B cell (primary cell): ENCODE measurements around the gene EIF2B2. TPM values are rescaled to one million over a fixed set of nuclear protein-coding genes. Genes with fewer than 3 reads are reported as not detected.
A peak's percentile ranks its signal among the peaks of the same experiment; 100 is the strongest.

ENCODE experiments used
- ATAC-seq: fragments of 200-7000 bp; cut with Tn5 transposase; one replicate; pipeline ENCODE4 v1.10.0; 2021; ENCODE audit warnings: low read depth, mild to moderate bottlenecking, moderate number of reproducible peaks, moderate library complexity
- CTCF ChIA-PET: fragments of 350-600 bp; sonication (Branson Sonifier 250); formaldehyde crosslinking; loops from one replicate; lab custom pipeline; 2021; ENCODE audit warnings: antibody characterized with exemption, inconsistent platforms; lab: Charles Lee
- POLR2A ChIA-PET: fragments of 350-600 bp; sonication (Branson Sonifier 250); formaldehyde crosslinking; loops from one replicate; lab custom pipeline; 2021; ENCODE audit warnings: antibody characterized with exemption; lab: Charles Lee
- DNase-seq: peaks from one replicate; pipeline ENCODE4 v3.0.0; 2013
- H2AFZ ChIP-seq: 2 replicates; pipeline ENCODE4 v1.6.1; 2012; ENCODE audit warnings: mild to moderate bottlenecking, low read depth, low read length; ENCODE audit not compliant: insufficient read depth, poor library complexity, severe bottlenecking
- H3K27ac ChIP-seq, 2 donors: 1 replicate in 1 of 2; 2 replicates in 1 of 2; pipeline ENCODE4 v1.5.1; 2012 to 2013; ENCODE audit warnings: low read length in 2 of 2, mild to moderate bottlenecking in 2 of 2, moderate library complexity in 1 of 2
- H3K27me3 ChIP-seq, 4 experiments: fragments of 200-600 bp in 1 of 4; sonication (generic) in 1 of 4; replicated peaks in 1 of 4; 1 replicate in 2 of 4; 2 replicates in 2 of 4; pipeline versions ENCODE4 v1.6.1 to v1.7.0; 2013 to 2016; ENCODE audit warnings: low read length in 3 of 4, mild to moderate bottlenecking in 2 of 4, mixed read lengths in 1 of 4, moderate library complexity in 1 of 4; ENCODE audit not compliant: insufficient read depth in 4 of 4, control insufficient read depth in 3 of 4; ENCODE audit errors: control extremely low read depth in 1 of 4
- H3K36me3 ChIP-seq, 2 experiments: replicated peaks in 1 of 2; 1 replicate in 1 of 2; 2 replicates in 1 of 2; pipeline versions ENCODE4 v1.6.1 to v1.7.1; 2013; ENCODE audit warnings: low read length in 1 of 2; ENCODE audit not compliant: insufficient read depth in 2 of 2, control insufficient read depth in 1 of 2; ENCODE audit errors: control extremely low read depth in 1 of 2, extremely low read depth in 1 of 2
- H3K4me1 ChIP-seq, 2 donors: fragments of 200-600 bp in 1 of 2; sonication (generic) in 1 of 2; 1 replicate in 1 of 2; 2 replicates in 1 of 2; pipeline versions ENCODE4 v1.5.1 to v1.6.1; 2013 to 2017; ENCODE audit warnings: low read length in 2 of 2; ENCODE audit not compliant: control insufficient read depth in 2 of 2, insufficient read depth in 2 of 2
- H3K4me2 ChIP-seq: replicated peaks from 2 replicates; pipeline ENCODE3; 2012; ENCODE audit warnings: mild to moderate bottlenecking, low read depth, low read length; ENCODE audit not compliant: poor library complexity, severe bottlenecking
- H3K4me3 ChIP-seq, 5 experiments: fragments of 200-600 bp in 1 of 5; sonication (generic) in 1 of 5; 1 replicate in 3 of 5; 2 replicates in 2 of 5; pipeline versions ENCODE4 v1.5.1 to v1.7.0; 2011 to 2016; ENCODE audit warnings: low read length in 4 of 5, mild to moderate bottlenecking in 4 of 5, low read depth in 2 of 5, control low read depth in 1 of 5, moderate library complexity in 1 of 5; ENCODE audit not compliant: insufficient read depth in 1 of 5; ENCODE audit errors: control extremely low read depth in 1 of 5, extremely low read depth in 1 of 5
- H3K79me2 ChIP-seq: fragments of 200-600 bp; sonication (generic); one replicate; pipeline ENCODE4 v1.6.0; 2016; ENCODE audit warnings: low read length; ENCODE audit not compliant: control insufficient read depth, insufficient read depth
- H3K9ac ChIP-seq: fragments of 200-600 bp; sonication (generic); 2 replicates; pipeline ENCODE4 v1.6.1; 2017; ENCODE audit warnings: mild to moderate bottlenecking, low read length, moderate library complexity
- H3K9me3 ChIP-seq, 3 donors: one replicate each; pipeline versions ENCODE4 v1.6.1 to v1.7.1; 2013; ENCODE audit warnings: low read length in 2 of 3; ENCODE audit not compliant: control insufficient read depth in 2 of 3, insufficient read depth in 1 of 3; ENCODE audit errors: control extremely low read depth in 1 of 3
- H4K20me1 ChIP-seq: 2 replicates; pipeline ENCODE4 v1.6.0; 2012; ENCODE audit warnings: mild to moderate bottlenecking, low read length; ENCODE audit not compliant: insufficient read depth, control insufficient read depth, poor library complexity, severe bottlenecking
- H3K27ac Mint-ChIP-seq: one replicate; pipeline ENCODE4 v1.8.0; 2021; ENCODE audit warnings: mixed read lengths
- H3K27me3 Mint-ChIP-seq: one replicate; pipeline ENCODE4 v1.8.0; 2021; ENCODE audit warnings: mixed read lengths
- H3K4me1 Mint-ChIP-seq: one replicate; pipeline ENCODE4 v1.8.0; 2021; ENCODE audit warnings: mixed read lengths
- H3K4me3 Mint-ChIP-seq: one replicate; pipeline ENCODE4 v1.8.0; 2021; ENCODE audit warnings: mixed read lengths
- H3K9me3 Mint-ChIP-seq: one replicate; pipeline ENCODE4 v1.8.0; 2022; ENCODE audit warnings: mixed read lengths; ENCODE audit not compliant: insufficient read depth
- EZH2 ChIP-seq: IDR thresholded peaks from 2 replicates; pipeline ENCODE4 v1.6.1; 2012; ENCODE audit warnings: borderline replicate concordance, low read depth, mild to moderate bottlenecking, moderate library complexity, low read length; ENCODE audit not compliant: insufficient read depth, poor library complexity, severe bottlenecking
- WGBS: methylation state at CpG from one replicate; pipeline ENCODE4 v1.1.5; 2013; ENCODE audit warnings: missing lambda C conversion rate; ENCODE audit not compliant: insufficient coverage; 5-methylcytosine and 5-hydroxymethylcytosine counted together
- intact Hi-C: fragments of 100-400 bp; cut with micrococcal nuclease; formaldehyde crosslinking; loops from one replicate; pipeline ENCODE4 v1.10.0; 2022
- polyA plus RNA-seq: library from polyadenylated mRNA; depleted of rRNA; stranded (reverse); fragments of >200 nt; gene quantifications from 2 replicates; pipeline ENCODE4 v1.2.3, GENCODE V29; 2012
- total RNA-seq, 2 donors: library from RNA; stranded (reverse); fragments of 120-200 nt in 1 of 2; gene quantifications; 1 replicate in 1 of 2; 2 replicates in 1 of 2; pipeline versions ENCODE4 v1.2.3 to v1.2.4, GENCODE V29; 2013 to 2022
- TF ChIP-seq, protein P1 (sequence below): fragments of 200-600 bp; IDR thresholded peaks from one replicate; pipeline ENCODE4 v1.8.0; 2022; ENCODE audit warnings: antibody characterized with exemption, mild to moderate bottlenecking

Gene EIF2B2
- total and polyA plus RNA-seq, 2 donors (not counting 1 experiment from before 2014, with no cell fraction given) = 25.5 to 27.6 TPM

DNA sequence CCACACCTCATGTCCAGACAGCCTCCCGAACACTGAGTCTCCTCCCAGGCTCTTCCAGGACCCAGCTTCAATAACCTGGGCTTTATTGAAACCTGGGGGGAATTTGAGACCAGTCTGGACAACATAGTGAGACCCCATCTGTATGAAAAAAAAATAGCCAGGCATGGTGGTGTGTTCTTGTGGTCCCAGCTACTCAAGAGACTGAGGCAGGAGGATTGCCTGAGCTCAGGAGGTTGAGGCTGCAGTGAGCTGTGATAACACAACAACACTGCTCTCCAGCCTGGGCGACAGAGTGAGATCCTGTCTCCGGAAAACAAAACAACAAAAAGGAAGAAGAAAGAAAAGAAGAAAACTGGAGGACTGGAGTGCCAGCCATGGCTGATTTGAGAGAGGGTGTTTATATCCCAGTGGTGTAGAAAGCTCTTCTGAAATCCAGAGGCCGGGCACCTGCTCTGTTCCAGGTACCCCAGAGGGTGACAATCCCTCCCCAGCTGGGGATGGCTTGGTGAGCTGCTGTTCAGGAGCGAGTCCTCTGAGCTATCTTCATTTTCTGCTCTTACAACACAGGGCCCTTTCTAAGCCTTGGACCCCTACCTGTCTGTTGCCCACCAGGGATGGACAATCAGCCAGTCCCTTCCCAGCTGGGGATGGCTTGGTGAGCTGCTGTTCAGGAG, 41.3 kb upstream of the EIF2B2 start:
- Histone ChIP-seq H3K27ac (no peak overlapping the region), H3K4me2 (no peak overlapping the region), H3K4me1 (peaks cover 17 to 22% of the 10 kb centered on the region in 2 donors), H2AFZ (no peak overlapping the region), H3K79me2 (no peaks in the 10 kb centered on the region), H4K20me1 (no peaks in the 10 kb centered on the region), H3K9me3 (no peaks in the 10 kb centered on the region), H3K36me3 (no peaks in the 10 kb centered on the region), H3K27me3 (peaks cover 0 to 3% (median 0%) of the 10 kb centered on the region in 4 experiments), H3K4me3 (no peak overlapping the region), H3K9ac (no peak overlapping the region)
- Mint-ChIP-seq H3K9me3 (no peaks in the 10 kb centered on the region), H3K4me1 (peaks cover 21% of the 10 kb centered on the region), H3K27me3 (peaks cover 3% of the 10 kb centered on the region), H3K4me3 (no peak overlapping the region), H3K27ac (no peak overlapping the region)
- WGBS = 80% methylated on average over 2 of the region's 5 CpGs
- ATAC-seq = no peak
- intact Hi-C loops = no loop called here
- CTCF ChIA-PET = interaction anchor here (0.8 to 2.2 kb wide), 7 partner anchors 9 to 100 kb away, joined by 3 to 7 read pairs (median 5); no protein-coding TSS in a partner anchor
- DNase-seq = no peak
- POLR2A ChIA-PET = interaction anchor here (0.7 kb wide), 2 partner anchors 19 to 119 kb away, joined by 3 read pairs; no protein-coding TSS in a partner anchor
- no peak for TF ChIP-seq EZH2
- TF ChIP-seq, protein P1, sequence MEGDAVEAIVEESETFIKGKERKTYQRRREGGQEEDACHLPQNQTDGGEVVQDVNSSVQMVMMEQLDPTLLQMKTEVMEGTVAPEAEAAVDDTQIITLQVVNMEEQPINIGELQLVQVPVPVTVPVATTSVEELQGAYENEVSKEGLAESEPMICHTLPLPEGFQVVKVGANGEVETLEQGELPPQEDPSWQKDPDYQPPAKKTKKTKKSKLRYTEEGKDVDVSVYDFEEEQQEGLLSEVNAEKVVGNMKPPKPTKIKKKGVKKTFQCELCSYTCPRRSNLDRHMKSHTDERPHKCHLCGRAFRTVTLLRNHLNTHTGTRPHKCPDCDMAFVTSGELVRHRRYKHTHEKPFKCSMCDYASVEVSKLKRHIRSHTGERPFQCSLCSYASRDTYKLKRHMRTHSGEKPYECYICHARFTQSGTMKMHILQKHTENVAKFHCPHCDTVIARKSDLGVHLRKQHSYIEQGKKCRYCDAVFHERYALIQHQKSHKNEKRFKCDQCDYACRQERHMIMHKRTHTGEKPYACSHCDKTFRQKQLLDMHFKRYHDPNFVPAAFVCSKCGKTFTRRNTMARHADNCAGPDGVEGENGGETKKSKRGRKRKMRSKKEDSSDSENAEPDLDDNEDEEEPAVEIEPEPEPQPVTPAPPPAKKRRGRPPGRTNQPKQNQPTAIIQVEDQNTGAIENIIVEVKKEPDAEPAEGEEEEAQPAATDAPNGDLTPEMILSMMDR = no peak

DNA sequence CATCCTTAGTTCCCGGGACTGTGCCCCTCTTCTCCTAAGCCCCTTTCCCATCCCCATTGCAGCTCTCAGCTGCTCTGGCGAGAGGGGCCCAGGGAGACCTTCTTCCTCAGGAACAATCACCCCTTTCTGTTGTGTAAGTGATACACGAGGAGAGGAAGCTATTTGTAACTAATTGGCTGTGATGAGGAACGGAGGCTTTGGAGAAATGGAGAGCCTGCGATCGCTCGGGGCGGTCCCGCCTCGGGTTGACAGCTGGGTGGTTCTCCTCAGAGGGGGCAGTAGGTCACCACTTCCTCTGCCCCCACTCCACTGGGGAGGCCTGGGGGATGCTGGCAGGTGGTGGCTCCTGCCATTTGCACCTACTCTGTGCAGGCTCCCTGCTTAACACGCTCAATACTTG, 40.7 kb upstream of the EIF2B2 start:
- peaks cover 21% of the 10 kb centered on the region for H3K4me1 Mint-ChIP-seq
- no peak for DNase-seq
- H3K27ac Mint-ChIP-seq = no peak overlapping the region
- Histone ChIP-seq H3K9ac (no peak overlapping the region), H3K4me2 (peak overlapping the region; percentile 56), H3K27me3 (no peaks in the 10 kb centered on the region), H3K27ac (no peak overlapping the region), H3K4me1 (peaks cover 17 to 22% of the 10 kb centered on the region in 2 donors), H3K79me2 (no peaks in the 10 kb centered on the region), H4K20me1 (no peaks in the 10 kb centered on the region), H2AFZ (peak overlapping the region; percentile 68), H3K9me3 (no peaks in the 10 kb centered on the region), H3K4me3 (peak overlapping the region in 1 of 5 experiments; percentile 5), H3K36me3 (no peaks in the 10 kb centered on the region)
- ChIA-PET POLR2A (interaction anchor here (0.7 kb wide), 1 partner anchor 120 kb away, joined by 3 read pairs; no protein-coding TSS in a partner anchor), CTCF (interaction anchor here (1.1 to 2.2 kb wide), 4 partner anchors 10 to 19 kb away, joined by 5 to 7 read pairs (median 6); no protein-coding TSS in a partner anchor)
- intact Hi-C loops = no loop called here
- no peak for TF ChIP-seq EZH2
- TF ChIP-seq, protein P1 = no peak
- no peak for ATAC-seq
- WGBS = no CpG with 5 or more reads among the region's 11 CpGs
- no peaks in the 10 kb centered on the region for H3K9me3 Mint-ChIP-seq
- peak overlapping the region; percentile 27 for H3K4me3 Mint-ChIP-seq
- peaks cover 1% of the 10 kb centered on the region for H3K27me3 Mint-ChIP-seq
